Mucosa of rectum (tissue), 2 donors: ENCODE data around the gene FRMPD2.

Experiments
- H3K27ac ChIP-seq, 2 donors: one replicate each; pipeline ENCODE4 v1.7.0; 2013; ENCODE audit warnings: inconsistent platforms in 2 of 2, low read depth in 2 of 2, low read length in 2 of 2
- H3K27me3 ChIP-seq, 2 donors: one replicate each; pipeline ENCODE4 v1.7.0; 2013; ENCODE audit warnings: low read length in 2 of 2; ENCODE audit not compliant: control insufficient read depth in 2 of 2, insufficient read depth in 2 of 2
- H3K36me3 ChIP-seq, 2 donors: one replicate each; pipeline ENCODE4 v1.7.0; 2013; ENCODE audit warnings: low read length in 2 of 2; ENCODE audit not compliant: control insufficient read depth in 2 of 2, insufficient read depth in 2 of 2
- H3K4me1 ChIP-seq, 2 donors: one replicate each; pipeline ENCODE4 v1.7.0; 2013; ENCODE audit warnings: low read length in 2 of 2, mild to moderate bottlenecking in 1 of 2; ENCODE audit not compliant: control insufficient read depth in 2 of 2, insufficient read depth in 2 of 2
- H3K4me3 ChIP-seq, 2 donors: one replicate each; pipeline ENCODE4 v1.7.0; 2013; ENCODE audit warnings: low read length in 2 of 2
- H3K9ac ChIP-seq, 2 donors: one replicate each; pipeline ENCODE4 v1.7.0; 2013; ENCODE audit warnings: low read length in 2 of 2, low read depth in 1 of 2, mild to moderate bottlenecking in 1 of 2
- H3K9me3 ChIP-seq, 2 donors: one replicate each; pipeline ENCODE4 v1.7.0; 2013; ENCODE audit warnings: low read length in 2 of 2; ENCODE audit not compliant: control insufficient read depth in 2 of 2
- donor health status: healthy.
- donor health status: Normal muscosa, but diverticular disease.

FRMPD2 gene

GRCh38 chr10:48207853-48208252, 66.6 kb downstream of the FRMPD2 start:
- no peak overlapping the region for H3K4me3 ChIP-seq
- H3K36me3 ChIP-seq: no peaks in the 10 kb centered on the region
- no peak overlapping the region for H3K9ac ChIP-seq
- H3K27ac ChIP-seq: no peak overlapping the region
- no peaks in the 10 kb centered on the region for H3K27me3 ChIP-seq
- H3K4me1 ChIP-seq: no peaks in the 10 kb centered on the region
- no peaks in the 10 kb centered on the region for H3K9me3 ChIP-seq

- H3K9me3 ChIP-seq: no peaks in the 10 kb centered on the region
- no peak overlapping the region for H3K4me3 ChIP-seq
Measured at GRCh38 chr10:48206482-48207250, 67.8 kb downstream of the FRMPD2 start.

GRCh38 chr10:48205918-48206317, 68.6 kb downstream of the FRMPD2 start:
- Histone ChIP-seq H3K4me1 (no peaks in the 10 kb centered on the region), H3K4me3 (no peak overlapping the region), H3K9ac (no peak overlapping the region), H3K27me3 (no peaks in the 10 kb centered on the region), H3K9me3 (no peaks in the 10 kb centered on the region), H3K27ac (no peak overlapping the region), H3K36me3 (no peaks in the 10 kb centered on the region)

More at GRCh38 chr10:48206482-48207250, 67.8 kb downstream of the FRMPD2 start:
- no peaks in the 10 kb centered on the region for H3K36me3 ChIP-seq
- no peak overlapping the region for H3K9ac ChIP-seq
- H3K4me1 ChIP-seq: no peaks in the 10 kb centered on the region
- no peak overlapping the region for H3K27ac ChIP-seq
- no peaks in the 10 kb centered on the region for H3K27me3 ChIP-seq

- H3K9me3 ChIP-seq: no peaks in the 10 kb centered on the region
- H3K4me1 ChIP-seq: peaks cover 2 to 6% of the 10 kb centered on the region in 2 donors
- H3K27me3 ChIP-seq: no peaks in the 10 kb centered on the region
- no peak overlapping the region for H3K27ac ChIP-seq
- no peaks in the 10 kb centered on the region for H3K36me3 ChIP-seq
- no peak overlapping the region for H3K9ac ChIP-seq
- H3K4me3 ChIP-seq: no peak overlapping the region
Measured at GRCh38 chr10:48199580-48200377, 74.7 kb downstream of the FRMPD2 start.

GRCh38 chr10:48197236-48197899, 77.1 kb downstream of the FRMPD2 start:
- H3K9me3 ChIP-seq: no peaks in the 10 kb centered on the region
- no peak overlapping the region for H3K4me3 ChIP-seq
- H3K27ac ChIP-seq: no peak overlapping the region
- peaks cover 6 to 12% of the 10 kb centered on the region in 2 donors for H3K4me1 ChIP-seq
- no peak overlapping the region for H3K9ac ChIP-seq
- no peaks in the 10 kb centered on the region for H3K36me3 ChIP-seq
- no peaks in the 10 kb centered on the region for H3K27me3 ChIP-seq

GRCh38 chr10:48195803-48196202, 78.7 kb downstream of the FRMPD2 start:
- Histone ChIP-seq H3K4me3 (no peak overlapping the region), H3K27me3 (no peaks in the 10 kb centered on the region), H3K9ac (no peak overlapping the region), H3K4me1 (peaks cover 6 to 12% of the 10 kb centered on the region in 2 donors), H3K27ac (no peak overlapping the region), H3K36me3 (no peaks in the 10 kb centered on the region), H3K9me3 (no peaks in the 10 kb centered on the region)

- no peak overlapping the region for H3K4me3 ChIP-seq
- peaks cover 6 to 12% of the 10 kb centered on the region in 2 donors for H3K4me1 ChIP-seq
- no peaks in the 10 kb centered on the region for H3K9me3 ChIP-seq
- peak overlapping the region; percentile 51 to 56 for H3K27ac ChIP-seq
- no peak overlapping the region for H3K9ac ChIP-seq
- no peaks in the 10 kb centered on the region for H3K27me3 ChIP-seq
- no peaks in the 10 kb centered on the region for H3K36me3 ChIP-seq
Measured at GRCh38 chr10:48194830-48195229, 79.7 kb downstream of the FRMPD2 start.

GRCh38 chr10:48193556-48193955, 80.9 kb downstream of the FRMPD2 start:
- H3K27me3 ChIP-seq: no peaks in the 10 kb centered on the region
- H3K4me3 ChIP-seq: no peak overlapping the region
- H3K27ac ChIP-seq: no peak overlapping the region
- H3K36me3 ChIP-seq: no peaks in the 10 kb centered on the region
- H3K4me1 ChIP-seq: peaks cover 6 to 12% of the 10 kb centered on the region in 2 donors
- no peak overlapping the region for H3K9ac ChIP-seq
- H3K9me3 ChIP-seq: no peaks in the 10 kb centered on the region

- H3K27ac ChIP-seq: no peak overlapping the region
- H3K27me3 ChIP-seq: no peaks in the 10 kb centered on the region
Measured at GRCh38 chr10:48192881-48193450, 81.5 kb downstream of the FRMPD2 start.

More at GRCh38 chr10:48192881-48193450, 81.5 kb downstream of the FRMPD2 start:
- Histone ChIP-seq H3K4me3 (no peak overlapping the region), H3K9me3 (no peaks in the 10 kb centered on the region), H3K9ac (no peak overlapping the region), H3K36me3 (no peaks in the 10 kb centered on the region), H3K4me1 (peaks cover 6 to 12% of the 10 kb centered on the region in 2 donors)
